ENCODE results near the gene MORN1.

The MORN1 gene

DNA sequence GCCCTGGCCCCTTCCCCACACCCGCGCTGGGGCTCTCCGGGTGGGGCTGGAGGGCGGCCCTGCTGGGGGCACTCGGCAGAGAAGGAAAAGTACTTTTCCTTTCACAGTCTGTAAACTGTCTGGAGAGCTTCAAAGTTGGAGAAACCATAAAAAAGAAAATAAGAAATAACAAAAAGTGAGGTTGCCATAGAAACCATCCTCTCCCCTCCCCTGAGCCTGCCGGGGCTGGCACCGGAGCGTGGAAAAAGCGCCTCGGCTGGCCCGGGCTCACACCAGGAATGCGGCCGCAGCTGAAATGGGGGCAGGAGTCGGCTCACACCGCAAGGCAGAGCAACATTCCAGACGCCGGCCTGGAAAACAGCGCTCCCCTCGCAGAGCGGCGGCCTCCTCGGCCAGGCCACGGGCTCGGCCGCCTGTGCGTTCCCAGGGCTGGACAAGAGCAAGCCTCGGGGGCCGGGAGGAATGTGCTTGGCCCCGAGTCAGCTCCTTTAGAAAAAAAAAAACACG lies 69.2 kb downstream of the MORN1 start:
- no peak for TF ChIP-seq CTCF (IDR thresholded peaks at IDR 0.05; ENCODE audit: low read depth, low read length, poor library complexity, severe bottlenecking)
- no peaks in the 10 kb centered on the region for H3K79me2 ChIP-seq (ENCODE audit: control insufficient read depth, low read length)
- no peaks in the 10 kb centered on the region for H3K9me2 ChIP-seq (replicated peaks; ENCODE audit: control insufficient read depth, low read length)
- no peak overlapping the region for H3K4me2 ChIP-seq (ENCODE audit: low read length)
- no peaks in the 10 kb centered on the region for H3F3A ChIP-seq (ENCODE audit: control insufficient read depth, insufficient read depth)
- H3K4me3 ChIP-seq (ENCODE audit: low read length) = no peak overlapping the region
- no peaks in the 10 kb centered on the region for H4K20me1 ChIP-seq (ENCODE audit: control insufficient read depth, insufficient read depth, low read depth, low read length)
- no peak overlapping the region for H3K27ac ChIP-seq (ENCODE audit: low read depth, low read length)
- H3K9me3 ChIP-seq (ENCODE audit: control insufficient read depth, insufficient read depth, low read length) = no peaks in the 10 kb centered on the region
- no peaks in the 10 kb centered on the region for H3K27me3 ChIP-seq (ENCODE audit: control insufficient read depth, low read length)
- no peaks in the 10 kb centered on the region for H3K36me3 ChIP-seq (ENCODE audit: control insufficient read depth, low read length)
- no peaks in the 10 kb centered on the region for H3K4me1 ChIP-seq (ENCODE audit: control insufficient read depth, low read length)

- Histone ChIP-seq H3K4me2 (ENCODE audit: low read length) (no peak overlapping the region), H3K27me3 (ENCODE audit: control insufficient read depth, low read length) (no peaks in the 10 kb centered on the region), H3K9me2 (replicated peaks; ENCODE audit: control insufficient read depth, low read length) (no peaks in the 10 kb centered on the region), H3F3A (ENCODE audit: control insufficient read depth, insufficient read depth) (no peaks in the 10 kb centered on the region), H3K27ac (ENCODE audit: low read depth, low read length) (no peak overlapping the region), H3K79me2 (ENCODE audit: control insufficient read depth, low read length) (no peaks in the 10 kb centered on the region), H3K4me1 (ENCODE audit: control insufficient read depth, low read length) (no peaks in the 10 kb centered on the region), H3K9me3 (ENCODE audit: control insufficient read depth, insufficient read depth, low read length) (no peaks in the 10 kb centered on the region), H4K20me1 (ENCODE audit: control insufficient read depth, insufficient read depth, low read depth, low read length) (no peaks in the 10 kb centered on the region), H3K4me3 (ENCODE audit: low read length) (no peak overlapping the region), H3K36me3 (ENCODE audit: control insufficient read depth, low read length) (no peaks in the 10 kb centered on the region)
- TF ChIP-seq CTCF (IDR thresholded peaks at IDR 0.05; ENCODE audit: low read depth, low read length, poor library complexity, severe bottlenecking) (no peak), EZH2phosphoT487 (IDR thresholded peaks at IDR 0.05; ENCODE audit: borderline replicate concordance, low read length) (no peak)
Observed at GRCh38 chr1:2320760-2321667, 70.3 kb downstream of the MORN1 start.

DNA sequence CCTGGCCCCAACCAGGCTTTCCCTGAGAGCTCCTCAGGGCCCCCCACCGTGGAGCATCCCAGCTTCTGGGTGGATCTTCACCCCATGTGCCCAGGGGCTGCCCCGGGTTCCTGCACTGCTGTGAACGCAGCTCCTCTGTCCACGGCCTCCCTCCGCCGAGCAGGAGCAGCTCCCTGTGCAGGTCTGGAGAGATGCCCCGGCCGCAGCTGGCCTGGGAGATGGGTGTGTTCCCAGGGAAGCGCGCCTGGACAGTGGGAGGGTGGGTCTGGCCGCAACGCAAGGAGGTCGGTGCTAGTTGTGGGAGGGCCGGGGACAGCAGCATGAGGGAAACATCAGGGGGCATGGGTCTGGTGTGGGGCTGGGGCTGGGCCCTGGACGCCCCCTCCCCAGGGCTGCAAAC lies 71.3 kb downstream of the MORN1 start:
- H3K4me1 ChIP-seq (ENCODE audit: control insufficient read depth, low read length) = no peaks in the 10 kb centered on the region
- H3K36me3 ChIP-seq (ENCODE audit: control insufficient read depth, low read length) = no peaks in the 10 kb centered on the region
- TF ChIP-seq CTCF (IDR thresholded peaks at IDR 0.05; ENCODE audit: low read depth, low read length, poor library complexity, severe bottlenecking) (no peak), EZH2phosphoT487 (IDR thresholded peaks at IDR 0.05; ENCODE audit: borderline replicate concordance, low read length) (no peak)

More for the DNA sequence above, 71.3 kb downstream of the MORN1 start:
- Histone ChIP-seq H4K20me1 (ENCODE audit: control insufficient read depth, insufficient read depth, low read depth, low read length) (no peaks in the 10 kb centered on the region), H3K4me3 (ENCODE audit: low read length) (no peak overlapping the region), H3K9me3 (ENCODE audit: control insufficient read depth, insufficient read depth, low read length) (no peaks in the 10 kb centered on the region), H3K27me3 (ENCODE audit: control insufficient read depth, low read length) (no peaks in the 10 kb centered on the region), H3K9me2 (replicated peaks; ENCODE audit: control insufficient read depth, low read length) (no peaks in the 10 kb centered on the region), H3F3A (ENCODE audit: control insufficient read depth, insufficient read depth) (no peaks in the 10 kb centered on the region), H3K4me2 (ENCODE audit: low read length) (no peak overlapping the region), H3K27ac (ENCODE audit: low read depth, low read length) (no peak overlapping the region), H3K79me2 (ENCODE audit: control insufficient read depth, low read length) (no peaks in the 10 kb centered on the region)
